Measurements from ENCODE around the gene ELAVL2.
"Not testable (repeated sequence)": the region's sequence is repeated elsewhere in the genome, so short reads cannot be mapped to it uniquely, and the experiment has no call there.

The ELAVL2 gene

GRCh38 chr9:23725279-23725946 lies 100.6 kb downstream of the ELAVL2 start:
- no peak for TF ChIP-seq CTCF (IDR thresholded peaks at IDR 0.05; ENCODE audit: insufficient read depth, low read depth, low read length, missing control alignments)
- H3K4me3 ChIP-seq (ENCODE audit: low read depth, low read length), result no peak overlapping the region
- DNase-seq (ENCODE audit: low read depth), result no peak

- no peak for TF ChIP-seq CTCF (IDR thresholded peaks at IDR 0.05; ENCODE audit: insufficient read depth, low read depth, low read length, missing control alignments)
- no peak overlapping the region for H3K4me3 ChIP-seq (ENCODE audit: low read depth, low read length)
- no peak for DNase-seq (ENCODE audit: low read depth)
Measured at GRCh38 chr9:23723672-23724071, 102.4 kb downstream of the ELAVL2 start.

GRCh38 chr9:23723048-23723447 lies 103.0 kb downstream of the ELAVL2 start:
- H3K4me3 ChIP-seq (ENCODE audit: low read depth, low read length); DNase-seq (ENCODE audit: low read depth): not testable (repeated sequence)

GRCh38 chr9:23721466-23721865 lies 104.6 kb downstream of the ELAVL2 start:
- no peak for DNase-seq (ENCODE audit: low read depth)
- no peak for TF ChIP-seq CTCF (IDR thresholded peaks at IDR 0.05; ENCODE audit: insufficient read depth, low read depth, low read length, missing control alignments)
- H3K4me3 ChIP-seq (ENCODE audit: low read depth, low read length), result no peak overlapping the region

- no peak for TF ChIP-seq CTCF (IDR thresholded peaks at IDR 0.05; ENCODE audit: insufficient read depth, low read depth, low read length, missing control alignments)
- H3K4me3 ChIP-seq (ENCODE audit: low read depth, low read length), result no peak overlapping the region
- no peak for DNase-seq (ENCODE audit: low read depth)
Measured at GRCh38 chr9:23717505-23717904, 108.5 kb downstream of the ELAVL2 start.

GRCh38 chr9:23707249-23707648 lies 118.8 kb downstream of the ELAVL2 start:
- H3K4me3 ChIP-seq (ENCODE audit: low read depth, low read length), result no peak overlapping the region
- no peak for TF ChIP-seq CTCF (IDR thresholded peaks at IDR 0.05; ENCODE audit: insufficient read depth, low read depth, low read length, missing control alignments)
- no peak for DNase-seq (ENCODE audit: low read depth)

GRCh38 chr9:23702311-23702922 lies 123.6 kb downstream of the ELAVL2 start:
- TF ChIP-seq CTCF (IDR thresholded peaks at IDR 0.05; ENCODE audit: insufficient read depth, low read depth, low read length, missing control alignments), result no peak
- H3K4me3 ChIP-seq (ENCODE audit: low read depth, low read length), result no peak overlapping the region
- DNase-seq (ENCODE audit: low read depth), result no peak

Data from GM12865 (cell line).